HEK293T (cell line): Measurements from ENCODE around the gene USP13.

Experiments used
- ARNT ChIP-seq: fragments of 450-650 bp; IDR thresholded peaks from 2 replicates; pipeline ENCODE4 v1.6.1; 2017; ENCODE audit warnings: mild to moderate bottlenecking
- FOXA1 ChIP-seq: fragments of 450-650 bp; IDR thresholded peaks from 2 replicates; pipeline ENCODE4 v1.6.1; 2016; ENCODE audit warnings: mild to moderate bottlenecking
- FOXM1 ChIP-seq: fragments of 450-650 bp; IDR thresholded peaks from 2 replicates; pipeline ENCODE4 v1.6.1; 2017; ENCODE audit warnings: mild to moderate bottlenecking, borderline replicate concordance
- LEF1 ChIP-seq: fragments of 450-650 bp; IDR thresholded peaks from 2 replicates; pipeline ENCODE4 v1.6.1; 2017; ENCODE audit warnings: mild to moderate bottlenecking, borderline replicate concordance
- NFRKB ChIP-seq: fragments of 450-650 bp; IDR thresholded peaks from 2 replicates; pipeline ENCODE4 v1.6.1; 2016; ENCODE audit warnings: mild to moderate bottlenecking, moderate library complexity
- TARDBP ChIP-seq: fragments of 450-650 bp; IDR thresholded peaks from 2 replicates; pipeline ENCODE4 v1.6.1; 2016
- ZNF384 ChIP-seq: fragments of 450-650 bp; IDR thresholded peaks from 2 replicates; pipeline ENCODE4 v1.6.1; 2016

- TF ChIP-seq FOXA1 (no peak), FOXM1 (no peak), TARDBP (no peak), ZNF384 (no peak), NFRKB (no peak), ARNT (no peak), LEF1 (no peak)
Measured at GRCh38 chr3:179642871-179643270, 10.0 kb upstream of the USP13 start.
